HG03108 (cell line): ENCODE data around the gene COTL1.
"Not testable (repeated sequence)": the region's sequence is repeated elsewhere in the genome, so short reads cannot be mapped to it uniquely, and the experiment has no call there.

Experiments used
- ATAC-seq: cut with Tn5 transposase; IDR thresholded peaks from one replicate; pipeline ENCODE4 v1.9.1; 2021; ENCODE audit warnings: moderate library complexity; ENCODE audit not compliant: unreplicated experiment

COTL1 gene

DNA sequence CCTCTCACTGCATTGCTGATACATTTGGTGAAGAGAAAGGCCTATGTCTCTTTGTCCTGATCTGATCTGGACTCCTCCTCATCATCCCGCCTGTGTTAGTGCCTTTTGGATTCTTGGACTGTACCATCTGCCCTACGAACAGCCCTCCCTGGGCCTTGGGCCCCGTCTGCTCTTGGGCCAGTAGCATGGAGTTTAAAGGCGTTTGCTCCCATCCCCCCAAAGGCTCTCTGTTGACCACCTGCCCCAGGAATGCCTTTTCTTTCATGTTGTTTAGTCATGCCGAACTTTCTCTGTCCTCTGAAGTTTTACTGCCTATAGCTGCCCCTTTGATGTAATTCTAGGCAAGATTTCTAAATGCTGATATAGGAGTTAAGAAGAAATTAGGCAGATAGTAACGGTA is 82.5 kb downstream of the COTL1 start:
- ATAC-seq = no peak

DNA sequence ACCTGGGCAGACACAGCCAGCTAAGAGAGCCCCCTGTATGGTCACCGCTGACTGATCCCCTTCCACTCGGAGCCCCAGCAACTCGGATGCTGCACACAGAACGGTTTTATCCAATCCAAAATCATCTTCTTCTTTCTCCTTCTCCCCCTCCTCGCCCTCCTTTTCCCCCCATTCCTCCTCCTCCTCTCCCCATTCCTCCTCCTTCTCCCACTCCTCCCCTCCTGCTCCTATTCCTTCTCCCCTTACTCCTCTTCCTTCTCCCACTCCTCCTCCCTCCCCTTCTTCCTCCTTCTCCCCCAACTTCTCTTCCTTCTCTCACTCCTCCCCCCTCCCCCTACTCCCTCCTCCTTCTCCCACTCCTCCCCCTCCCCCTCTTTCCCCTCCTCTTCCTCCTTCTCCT is 83.1 kb downstream of the COTL1 start:
- no peak for ATAC-seq

DNA sequence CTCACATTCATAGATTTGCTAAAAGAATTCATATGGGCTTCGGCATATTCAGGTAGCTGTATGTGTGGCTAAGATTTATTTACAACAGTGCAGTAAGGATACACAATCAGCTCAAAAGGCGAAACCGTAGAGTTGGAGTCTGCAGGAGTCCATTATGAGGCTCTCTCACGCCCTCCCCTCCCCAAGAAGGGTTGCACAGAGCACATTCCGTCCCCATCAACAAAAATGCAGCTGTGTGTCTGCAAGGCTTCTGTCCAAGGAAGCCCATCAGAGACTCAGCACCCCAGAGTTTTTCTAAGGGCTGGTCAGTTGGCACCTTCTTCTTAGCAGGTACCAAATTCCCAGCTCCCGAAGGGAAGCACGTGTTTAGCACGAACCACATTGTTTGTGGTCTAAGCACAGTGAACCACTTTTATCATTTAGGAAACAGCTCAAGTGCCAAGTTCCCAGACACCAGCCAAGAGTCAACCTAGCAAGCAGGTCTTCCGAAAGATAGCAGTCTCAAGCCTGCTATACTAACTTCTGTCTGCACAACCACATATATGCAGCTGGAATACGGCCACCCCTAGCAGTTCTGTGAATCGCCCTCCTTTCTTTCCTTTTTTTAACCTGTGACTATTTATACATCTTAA is 84.9 kb downstream of the COTL1 start:
- ATAC-seq = no peak

DNA sequence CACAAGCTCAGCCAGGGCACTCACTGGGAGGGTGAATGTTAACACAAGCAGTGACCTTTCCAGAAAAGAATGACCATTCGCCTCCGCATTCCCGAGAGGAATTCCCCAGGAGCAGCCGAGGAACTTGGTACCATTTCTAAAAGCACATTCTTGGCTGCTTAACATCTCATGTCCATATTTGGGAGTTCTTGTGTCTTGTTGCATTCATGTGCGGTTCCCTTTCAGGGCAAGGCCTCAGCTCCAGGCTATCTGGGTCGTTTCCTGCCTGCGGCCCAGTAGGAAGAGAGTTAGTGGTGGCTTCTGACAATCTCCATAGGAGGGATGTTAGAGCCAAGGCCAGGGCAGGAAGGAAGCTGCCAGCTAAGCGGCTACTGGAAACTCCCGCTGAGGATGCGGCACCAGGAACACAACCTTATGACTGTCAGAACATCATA is 85.6 kb downstream of the COTL1 start:
- no peak for ATAC-seq

DNA sequence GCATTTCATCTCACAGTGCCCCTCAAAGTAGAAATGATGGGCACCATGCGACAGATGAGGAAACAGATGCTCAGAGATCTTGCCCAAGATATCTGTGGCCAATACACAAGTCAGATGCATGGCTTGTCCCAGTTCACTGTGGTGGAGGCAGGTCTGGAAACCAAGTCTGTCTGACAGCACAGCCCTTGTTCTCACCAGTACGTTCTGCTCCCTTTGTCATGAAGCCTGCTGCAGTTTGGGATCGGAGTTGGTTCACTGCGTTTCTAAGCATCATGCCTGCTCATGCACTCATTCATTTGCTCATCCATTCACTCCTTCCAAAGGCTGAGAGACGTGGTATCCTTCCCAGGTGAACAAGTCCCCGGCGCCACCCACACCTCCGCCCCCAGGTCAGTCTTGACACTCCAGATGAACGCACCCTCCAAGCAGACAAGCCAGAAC is 86.2 kb downstream of the COTL1 start:
- ATAC-seq = no peak

DNA sequence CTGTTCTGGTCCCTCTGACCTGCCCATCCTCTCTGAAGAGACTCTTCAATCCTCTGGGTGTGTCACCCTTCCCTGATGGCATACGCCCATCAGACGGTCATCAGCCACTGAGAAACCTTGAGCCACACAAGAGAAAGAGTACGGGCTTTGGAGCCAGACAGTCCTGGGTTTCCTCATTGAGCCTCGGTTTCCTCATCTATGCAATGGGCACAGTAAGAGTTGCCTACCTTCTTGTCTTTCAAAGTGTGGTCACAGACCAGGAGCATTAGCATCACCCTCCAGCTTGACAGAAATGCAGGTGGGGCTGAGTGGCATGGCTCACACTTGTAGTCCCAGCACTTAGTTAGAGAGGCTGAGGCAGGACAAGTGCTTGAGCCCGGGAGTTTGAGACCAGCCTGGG is 87.3 kb downstream of the COTL1 start:
- no peak for ATAC-seq

DNA sequence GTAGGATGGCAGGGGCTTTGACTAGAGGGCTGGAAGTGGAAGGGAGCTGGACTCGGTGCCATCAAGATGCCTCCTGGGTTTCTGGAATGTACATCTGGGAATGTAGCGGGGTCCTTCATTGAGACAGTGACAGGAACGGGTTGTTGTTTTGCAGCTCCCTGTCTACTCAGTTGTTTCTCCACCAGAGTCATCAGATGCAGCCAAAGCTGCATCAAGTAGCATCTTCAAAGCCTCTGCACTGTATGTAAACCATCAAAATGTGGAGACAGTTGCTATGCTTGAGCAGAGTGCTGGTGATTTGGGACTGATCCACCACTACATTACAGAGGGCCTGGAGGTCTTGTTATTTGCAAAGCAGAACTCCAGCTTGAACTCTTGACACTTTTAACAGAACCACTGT is 88.3 kb downstream of the COTL1 start:
- no peak for ATAC-seq

DNA sequence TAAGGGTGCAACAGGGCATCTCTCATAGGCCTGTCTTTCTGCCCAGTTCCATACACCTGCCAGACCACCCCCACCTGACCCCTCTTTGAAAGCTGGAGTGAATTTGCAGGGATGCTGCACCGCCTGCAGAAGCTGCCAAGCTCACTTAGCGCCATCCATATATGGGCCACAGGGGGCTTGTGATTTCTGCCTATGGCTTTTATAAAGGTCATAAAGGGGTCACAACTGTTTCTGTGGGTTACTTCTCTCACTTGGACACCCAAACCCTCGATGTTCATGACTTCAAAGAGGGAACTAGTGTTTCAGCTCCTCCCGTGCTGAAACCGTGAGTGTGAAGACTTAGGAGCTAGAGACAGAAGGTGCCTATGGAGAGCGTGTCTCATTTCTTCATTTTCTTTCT is 89.6 kb downstream of the COTL1 start:
- no peak for ATAC-seq

DNA sequence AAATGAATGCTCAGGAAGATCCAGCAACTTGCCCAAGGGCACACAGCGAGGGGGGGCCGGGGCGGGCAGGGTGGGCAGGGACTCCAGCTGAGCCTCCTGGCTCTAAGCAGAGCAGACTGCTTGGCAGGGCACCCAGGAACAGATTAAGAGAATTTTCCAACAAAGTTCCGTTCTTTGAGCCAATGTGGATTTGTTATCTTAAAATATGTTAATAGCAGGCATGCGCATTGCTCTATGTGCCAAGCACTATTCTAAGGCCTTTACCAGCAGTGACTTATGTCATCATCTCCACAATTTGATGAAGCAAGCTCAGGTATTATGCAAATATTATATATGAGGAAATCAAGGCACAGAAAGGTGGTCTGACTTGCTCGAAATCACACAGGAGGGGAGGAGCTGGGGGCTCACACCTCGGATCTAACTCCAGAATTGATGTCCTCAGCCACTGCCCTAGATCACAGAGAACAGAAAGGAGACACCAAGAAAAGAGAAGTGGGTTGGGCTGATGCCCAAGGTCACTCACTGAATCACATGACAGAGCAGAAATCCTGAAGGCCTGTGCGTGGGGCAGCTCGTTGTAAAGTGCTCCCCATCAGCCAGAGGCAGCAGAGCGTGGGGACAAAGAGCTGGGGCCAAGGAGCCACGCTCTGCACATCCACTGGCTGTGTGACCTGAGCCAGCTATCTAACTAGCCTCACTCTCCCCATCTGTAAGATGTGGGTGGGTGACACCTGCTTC is 90.2 kb downstream of the COTL1 start:
- no peak for ATAC-seq

DNA sequence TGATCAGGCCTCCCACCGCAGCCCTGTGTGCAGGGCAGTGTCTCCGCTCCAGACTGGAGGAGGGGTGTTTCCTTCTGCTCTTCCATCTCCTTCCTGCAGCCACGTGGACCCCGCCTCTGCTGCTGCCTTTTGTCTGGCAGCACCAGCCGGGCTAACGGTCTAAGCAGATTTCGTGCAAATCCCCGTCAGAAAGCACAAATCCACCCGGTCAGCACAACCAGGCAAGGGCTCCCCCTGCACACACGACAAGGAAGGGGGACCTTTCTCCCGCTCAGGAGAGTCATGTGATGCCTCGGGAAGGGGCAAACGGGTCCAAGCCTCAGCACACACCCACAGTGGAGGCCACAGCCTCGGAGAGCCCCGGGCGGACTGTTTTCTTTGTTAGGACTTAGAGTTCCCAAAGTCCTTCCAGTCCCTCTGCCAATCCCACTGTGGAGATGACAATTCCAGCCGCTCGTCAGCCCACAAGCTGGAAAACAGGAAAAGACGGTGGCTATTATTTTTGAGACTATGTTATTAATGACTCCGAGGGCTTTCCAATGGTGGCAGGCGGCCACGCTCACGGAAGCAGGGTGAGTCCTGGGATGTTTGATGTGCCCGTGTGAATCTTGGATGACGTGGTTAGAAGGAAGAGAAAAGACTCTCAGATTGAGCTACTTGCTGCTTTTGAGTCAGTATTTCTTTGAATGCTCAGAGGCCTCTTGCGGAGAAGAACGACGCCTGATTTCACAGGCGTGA is 90.9 kb downstream of the COTL1 start:
- ATAC-seq = no peak

DNA sequence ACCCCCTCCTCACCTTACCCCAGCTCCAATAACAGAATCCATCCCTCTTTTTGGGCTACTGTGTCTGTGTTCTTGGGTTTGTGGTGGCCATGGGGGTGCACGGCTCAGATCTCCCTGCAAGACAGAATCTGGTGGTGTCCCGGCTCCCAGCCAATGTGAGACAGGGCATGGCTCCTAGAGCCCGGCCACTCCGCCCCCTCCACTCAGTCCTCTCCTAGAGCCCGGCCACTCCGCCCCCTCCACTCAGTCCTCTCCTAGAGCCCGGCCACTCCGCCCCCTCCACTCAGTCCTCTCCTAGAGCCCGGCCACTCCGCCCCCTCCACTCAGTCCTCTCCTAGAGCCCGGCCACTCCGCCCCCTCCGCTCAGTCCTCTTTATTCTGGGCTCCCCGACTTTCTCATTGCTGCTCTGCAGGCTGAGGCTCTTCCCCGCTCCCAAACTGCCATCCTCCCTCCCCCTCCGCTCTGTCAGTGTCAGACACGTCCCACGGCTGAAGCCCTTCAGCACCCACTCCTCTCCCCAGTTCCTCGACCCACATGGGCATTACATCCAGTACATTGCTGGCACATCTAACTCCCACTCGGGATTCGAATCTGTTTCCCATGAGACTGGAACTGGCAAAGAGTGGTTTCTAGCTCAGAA is 92.8 kb downstream of the COTL1 start:
- ATAC-seq = not testable (repeated sequence)

DNA sequence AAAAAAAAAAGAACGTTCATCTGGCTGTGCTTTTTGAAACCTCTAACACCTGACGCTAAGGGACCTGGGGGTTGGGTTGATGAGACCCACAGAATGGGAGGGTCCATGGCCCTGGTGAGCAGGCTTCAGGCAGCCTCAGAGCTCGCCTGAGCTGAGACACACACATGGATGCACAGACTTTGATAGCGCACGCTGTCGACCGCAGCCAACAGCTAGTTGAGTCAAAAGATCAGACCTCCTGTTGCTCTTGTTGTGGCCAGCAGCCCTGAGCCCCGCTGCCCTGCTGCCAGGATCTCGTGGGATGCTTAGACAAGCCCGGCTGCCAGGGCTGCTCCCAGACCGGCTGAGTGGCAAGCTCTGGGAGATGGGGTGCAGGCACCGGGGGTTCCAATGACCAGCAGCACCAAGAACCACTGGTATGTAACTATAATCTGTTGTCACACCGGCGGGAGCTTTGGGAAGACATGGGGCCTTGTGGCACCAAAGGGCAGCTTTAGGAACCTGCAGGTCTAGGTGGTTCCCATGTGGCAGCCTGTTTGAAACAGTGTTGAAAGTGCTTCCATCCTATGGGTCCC is 93.4 kb downstream of the COTL1 start:
- ATAC-seq = no peak

DNA sequence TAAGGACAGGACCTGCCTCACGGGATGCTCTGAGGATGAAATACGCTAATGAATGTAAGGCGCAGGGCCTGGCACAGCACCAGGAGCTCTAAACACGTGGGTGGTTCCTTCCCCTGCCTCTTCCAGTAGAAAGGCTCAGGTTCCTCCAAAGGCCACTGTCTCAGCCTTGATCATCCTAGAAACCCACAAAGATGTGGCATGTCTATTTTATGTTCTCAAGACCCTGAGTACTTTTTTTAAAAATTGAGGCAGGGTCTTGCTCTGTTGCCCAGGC is 96.4 kb downstream of the COTL1 start:
- no peak for ATAC-seq

DNA sequence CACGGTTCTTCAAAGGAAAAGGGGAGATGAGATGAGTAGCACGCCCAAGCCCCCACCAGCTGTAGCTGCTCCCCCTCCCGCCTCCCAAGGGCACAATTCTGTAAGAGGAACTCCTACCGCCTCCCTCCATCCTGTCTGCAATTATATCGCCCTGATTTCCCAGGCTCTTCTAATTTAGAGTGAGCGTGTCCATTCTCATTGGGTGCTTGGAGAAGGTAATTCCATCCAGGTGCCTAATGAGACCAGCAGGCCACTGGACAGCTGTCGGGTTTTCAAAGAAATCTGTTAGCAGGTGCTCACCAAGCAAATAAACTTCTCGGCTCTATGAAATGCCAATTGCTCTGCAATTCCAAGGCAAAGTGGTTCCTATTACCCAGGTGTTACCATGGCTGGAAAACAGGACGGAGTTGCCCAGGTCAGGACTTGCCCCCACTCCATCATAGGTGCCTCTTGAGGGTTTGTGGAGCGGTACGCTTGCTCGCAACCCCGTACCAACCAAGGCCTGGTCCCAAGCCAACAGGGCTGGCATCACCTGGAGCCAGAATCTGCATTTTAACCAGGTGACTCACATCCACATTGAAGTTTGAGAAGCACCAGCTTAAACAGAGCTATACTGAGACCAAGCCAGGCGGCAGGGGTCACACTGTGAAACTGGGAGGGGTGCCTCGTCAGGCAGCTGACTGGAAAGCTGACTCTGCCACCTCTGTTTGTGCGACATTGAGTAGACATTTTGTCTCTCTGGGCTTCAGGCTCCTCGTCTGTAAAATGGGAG is 97.0 kb downstream of the COTL1 start:
- no peak for ATAC-seq

DNA sequence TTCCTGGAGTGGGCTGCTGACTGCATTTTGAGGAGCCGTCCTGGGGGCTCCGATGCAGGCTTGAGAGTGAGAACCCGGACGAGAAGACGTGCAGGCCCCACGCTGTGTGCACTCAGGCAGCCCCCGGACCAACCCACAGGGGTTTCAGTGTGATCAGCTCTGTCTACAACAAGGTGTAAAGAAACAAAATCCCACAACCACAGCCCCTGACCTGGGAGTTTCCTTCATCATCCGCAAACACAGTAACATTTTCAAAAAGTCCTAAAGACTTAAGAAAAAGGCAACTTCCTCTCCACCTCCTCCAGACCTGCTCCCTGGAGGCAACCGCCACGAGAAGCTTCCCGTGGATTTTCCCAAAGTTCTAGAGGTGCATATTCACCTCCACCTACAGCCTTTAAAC is 98.0 kb downstream of the COTL1 start:
- no peak for ATAC-seq

DNA sequence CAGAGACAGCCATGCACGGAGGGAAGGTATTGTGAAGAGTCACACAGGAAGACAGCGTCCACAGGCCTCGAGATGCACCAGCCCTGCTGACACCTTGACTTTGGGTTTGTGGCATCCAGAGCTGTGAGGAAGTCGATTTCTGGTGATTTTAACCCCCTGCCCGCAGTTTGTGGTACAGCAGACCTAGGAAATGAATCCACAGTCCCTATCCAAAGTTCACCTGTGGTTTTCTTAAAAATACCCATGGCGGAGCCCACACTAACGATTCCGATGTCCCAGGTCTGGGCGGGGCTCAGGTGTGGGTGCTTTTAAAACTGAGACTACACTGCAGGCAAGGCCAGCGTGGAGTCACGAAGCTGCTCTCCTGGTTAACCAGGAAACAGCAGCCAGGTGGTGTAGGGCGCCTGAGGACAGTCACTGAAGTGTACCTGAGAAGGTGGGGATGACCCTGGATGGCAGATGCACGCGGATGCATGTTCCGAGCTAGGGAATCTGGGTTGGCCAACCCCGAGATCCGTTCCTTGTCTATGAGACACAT is 99.0 kb downstream of the COTL1 start:
- ATAC-seq = no peak

DNA sequence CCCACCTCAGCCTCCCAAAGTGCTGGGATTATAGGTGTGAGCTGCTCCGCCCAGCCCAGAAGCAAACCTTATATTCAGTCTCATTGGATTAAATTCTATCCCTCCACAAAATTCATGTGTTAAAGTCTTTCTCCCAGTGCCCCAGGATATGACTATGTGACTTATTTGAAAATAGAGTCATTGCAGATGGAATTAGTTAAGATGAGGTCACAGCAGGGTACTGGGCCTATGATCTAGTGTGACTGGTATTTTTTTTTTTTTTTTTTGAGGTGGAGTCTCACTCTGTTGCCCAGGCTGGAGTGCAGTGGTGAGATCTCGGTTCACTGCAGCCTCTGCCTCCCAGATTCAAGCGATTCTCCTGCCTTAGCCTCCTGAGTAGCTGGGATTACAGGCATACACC is 99.7 kb downstream of the COTL1 start:
- ATAC-seq = not testable (repeated sequence)

DNA sequence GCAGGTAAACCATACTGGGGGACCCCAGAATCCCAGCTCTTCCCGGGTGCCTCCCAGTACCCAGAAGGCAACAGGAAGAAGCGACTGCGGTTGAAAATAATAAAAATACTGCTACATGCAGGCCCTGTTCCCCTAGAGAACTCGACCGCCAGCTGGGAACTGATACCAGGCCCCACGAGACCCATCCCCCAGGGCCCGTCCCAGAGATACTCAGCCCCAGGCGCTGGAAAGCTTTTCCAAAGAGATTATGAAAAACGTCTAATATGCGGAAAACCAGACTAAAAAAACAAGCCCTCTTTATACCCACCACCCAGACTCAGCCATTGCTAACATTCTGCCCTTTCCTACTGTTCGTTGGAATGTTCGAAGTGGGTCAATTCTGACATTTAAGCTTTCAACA is 100.5 kb downstream of the COTL1 start:
- no peak for ATAC-seq
